ENCODE results near the gene COL15A1. TPM values are rescaled to one million over a fixed set of nuclear protein-coding genes. Genes with fewer than 3 reads are reported as not detected.

Gene COL15A1
- total and polyA plus RNA-seq, 2 donors (not counting 1 experiment from before 2014, with no cell fraction given), result not detected

GRCh38 chr9:98933185-98933584 lies 10.5 kb upstream of the COL15A1 start:
- no peaks in the 10 kb centered on the region for H3K9me3 Mint-ChIP-seq (ENCODE audit: insufficient read depth)
- Histone ChIP-seq H3K27ac (ENCODE audit: low read length in 2 of 2) (no peak overlapping the region), H3K36me3 (replicated peaks in 1 of 2; ENCODE audit: control extremely low read depth in 1 of 2, control insufficient read depth in 1 of 2, extremely low read depth in 1 of 2, insufficient read depth in 2 of 2, low read length in 1 of 2) (no peaks in the 10 kb centered on the region), H4K20me1 (ENCODE audit: control insufficient read depth, insufficient read depth, low read length, poor library complexity, severe bottlenecking) (no peaks in the 10 kb centered on the region), H3K9me3 (ENCODE audit: control extremely low read depth in 1 of 3, control insufficient read depth in 2 of 3, insufficient read depth in 1 of 3, low read length in 2 of 3) (no peaks in the 10 kb centered on the region), H3K4me3 (ENCODE audit: control extremely low read depth in 1 of 5, extremely low read depth in 1 of 5, insufficient read depth in 1 of 5, low read depth in 2 of 5, low read length in 4 of 5) (no peak overlapping the region), H2AFZ (ENCODE audit: insufficient read depth, low read depth, low read length, poor library complexity, severe bottlenecking) (no peak overlapping the region), H3K9ac (ENCODE audit: low read length) (no peak overlapping the region), H3K4me1 (ENCODE audit: control insufficient read depth in 2 of 2, insufficient read depth in 2 of 2, low read length in 2 of 2) (no peaks in the 10 kb centered on the region), H3K27me3 (replicated peaks in 1 of 4; ENCODE audit: control extremely low read depth in 1 of 4, control insufficient read depth in 3 of 4, insufficient read depth in 4 of 4, low read length in 3 of 4) (peaks cover 0 to 7% (median 3%) of the 10 kb centered on the region in 4 experiments), H3K79me2 (ENCODE audit: control insufficient read depth, insufficient read depth, low read length) (no peaks in the 10 kb centered on the region), H3K4me2 (replicated peaks; ENCODE audit: low read depth, low read length, poor library complexity, severe bottlenecking) (no peak overlapping the region)
- peaks cover 18% of the 10 kb centered on the region for H3K27me3 Mint-ChIP-seq
- no peak overlapping the region for H3K4me3 Mint-ChIP-seq
- no peak for TF ChIP-seq EZH2 (IDR thresholded peaks at IDR 0.05; ENCODE audit: borderline replicate concordance, insufficient read depth, low read depth, low read length, poor library complexity, severe bottlenecking)
- no peak for TF ChIP-seq CTCF (IDR thresholded peaks at IDR 0.05)
- no peak for DNase-seq
- WGBS (ENCODE audit: insufficient coverage), result 88% methylated on average over 4 of the region's 5 CpGs
- ChIA-PET POLR2A (no interaction called here), CTCF (no interaction called here)
- no peak overlapping the region for H3K27ac Mint-ChIP-seq
- no peaks in the 10 kb centered on the region for H3K4me1 Mint-ChIP-seq
- ATAC-seq (ENCODE audit: low read depth), result no peak
- intact Hi-C loops (cut with micrococcal nuclease), result no loop called here

GRCh38 chr9:98933890-98934289 lies 9.8 kb upstream of the COL15A1 start:
- no peak overlapping the region for H3K9ac ChIP-seq (ENCODE audit: low read length)
- H2AFZ ChIP-seq (ENCODE audit: insufficient read depth, low read depth, low read length, poor library complexity, severe bottlenecking), result no peak overlapping the region
- DNase-seq, result no peak
- Mint-ChIP-seq H3K4me1 (no peaks in the 10 kb centered on the region), H3K27ac (no peak overlapping the region), H3K27me3 (peaks cover 24% of the 10 kb centered on the region), H3K4me3 (no peak overlapping the region), H3K9me3 (ENCODE audit: insufficient read depth) (no peaks in the 10 kb centered on the region)
- no peaks in the 10 kb centered on the region for H3K36me3 ChIP-seq (replicated peaks in 1 of 2; ENCODE audit: control extremely low read depth in 1 of 2, control insufficient read depth in 1 of 2, extremely low read depth in 1 of 2, insufficient read depth in 2 of 2, low read length in 1 of 2)
- no peak overlapping the region for H3K27ac ChIP-seq (ENCODE audit: low read length in 2 of 2)
- no peak for ATAC-seq (ENCODE audit: low read depth)
- H4K20me1 ChIP-seq (ENCODE audit: control insufficient read depth, insufficient read depth, low read length, poor library complexity, severe bottlenecking), result no peaks in the 10 kb centered on the region
- H3K4me2 ChIP-seq (replicated peaks; ENCODE audit: low read depth, low read length, poor library complexity, severe bottlenecking), result no peak overlapping the region
- no CpG with 5 or more reads among the region's 2 CpGs for WGBS (ENCODE audit: insufficient coverage)
- intact Hi-C loops (cut with micrococcal nuclease), result no loop called here
- CTCF ChIA-PET, result no interaction called here
- no peaks in the 10 kb centered on the region for H3K4me1 ChIP-seq (ENCODE audit: control insufficient read depth in 2 of 2, insufficient read depth in 2 of 2, low read length in 2 of 2)
- TF ChIP-seq CTCF (IDR thresholded peaks at IDR 0.05), result no peak
- TF ChIP-seq EZH2 (IDR thresholded peaks at IDR 0.05; ENCODE audit: borderline replicate concordance, insufficient read depth, low read depth, low read length, poor library complexity, severe bottlenecking), result no peak
- peaks cover 0 to 9% (median 3%) of the 10 kb centered on the region in 4 experiments for H3K27me3 ChIP-seq (replicated peaks in 1 of 4; ENCODE audit: control extremely low read depth in 1 of 4, control insufficient read depth in 3 of 4, insufficient read depth in 4 of 4, low read length in 3 of 4)
- no peaks in the 10 kb centered on the region for H3K9me3 ChIP-seq (ENCODE audit: control extremely low read depth in 1 of 3, control insufficient read depth in 2 of 3, insufficient read depth in 1 of 3, low read length in 2 of 3)
- no peaks in the 10 kb centered on the region for H3K79me2 ChIP-seq (ENCODE audit: control insufficient read depth, insufficient read depth, low read length)
- POLR2A ChIA-PET, result no interaction called here
- H3K4me3 ChIP-seq (ENCODE audit: control extremely low read depth in 1 of 5, extremely low read depth in 1 of 5, insufficient read depth in 1 of 5, low read depth in 2 of 5, low read length in 4 of 5), result no peak overlapping the region
